K562 (cell line): Measurements from ENCODE around the gene BRF1. TPM values are rescaled to one million over a fixed set of nuclear protein-coding genes. Genes with fewer than 3 reads are reported as not detected.

Experiments used
- ATAC-seq: fragments of 200-7000 bp; cut with Tn5 transposase; 3 replicates; pipeline ENCODE4 v1.9.1; 2020; ENCODE audit warnings: moderate library complexity
- BruUV-seq: library from RNA; stranded (reverse); fragments of 400-500 nt; replicated peaks from 2 replicates; lab custom pipeline; 2021; lab: Mats Ljungman, UMichigan
- CTCF ChIA-PET: fragments of 300-600 bp; formaldehyde crosslinking; extraction: SDS; loops from one replicate; lab custom pipeline; 2021; ENCODE audit warnings: low intra/inter-chr PET ratio; lab: Yijun Ruan, JAX
- POLR2A ChIA-PET: fragments of 300-600, 350-650 bp; sonication (Branson Sonifier 250); formaldehyde crosslinking; extraction: SDS; loops from one replicate; lab custom pipeline; 2021; ENCODE audit warnings: antibody characterized with exemption, inconsistent platforms; lab: Yijun Ruan, JAX
- DNase-seq, 4 experiments: peaks; one replicate each; pipeline versions ENCODE4 v3.0.0 to v3.0.0-alpha.2; 2011 to 2018; ENCODE audit warnings: low spot score in 3 of 4, mixed read lengths in 3 of 4; ENCODE audit errors: extremely low read depth in 1 of 4
- FAIRE-seq: peaks from 2 replicates; lab custom pipeline; 2011; peaks lifted over from hg19 to GRCh38; lab: Jason Lieb, UNC
- H2AFZ ChIP-seq: 2 replicates; pipeline ENCODE4 v1.6.0; 2011; ENCODE audit warnings: low read depth, low read length, control low read depth, inconsistent platforms
- H3K27ac ChIP-seq: fragments of 200-600 bp; 3 replicates; pipeline ENCODE4 v1.8.0; 2011; ENCODE audit warnings: low read depth, mild to moderate bottlenecking, control low read depth, inconsistent platforms, low read length, moderate library complexity, mixed read lengths; ENCODE audit errors: extremely low read depth
- H3K27me3 ChIP-seq, 2 experiments: fragments of 300-600 bp in 1 of 2; 2 replicates in 1 of 2; 3 replicates in 1 of 2; pipeline versions ENCODE4 v1.6.0 to v1.8.0; 2011; ENCODE audit warnings: inconsistent platforms in 2 of 2, low read length in 2 of 2, mild to moderate bottlenecking in 1 of 2, mixed read lengths in 1 of 2, moderate library complexity in 1 of 2; ENCODE audit not compliant: control insufficient read depth in 2 of 2, insufficient read depth in 2 of 2
- H3K36me3 ChIP-seq: fragments of 300-600 bp; 3 replicates; pipeline ENCODE4 v1.8.0; 2011; ENCODE audit warnings: mild to moderate bottlenecking, low read length, inconsistent platforms; ENCODE audit not compliant: control insufficient read depth, insufficient read depth
- H3K4me1 ChIP-seq, 2 experiments: fragments of 200-600 bp in 1 of 2; replicated peaks in 1 of 2; 2 replicates in 1 of 2; 3 replicates in 1 of 2; pipeline versions ENCODE4 v1.5.1 to v1.8.0; 2011; ENCODE audit warnings: inconsistent platforms in 2 of 2, low read length in 2 of 2, mild to moderate bottlenecking in 1 of 2, mixed read lengths in 1 of 2, moderate library complexity in 1 of 2; ENCODE audit not compliant: control insufficient read depth in 2 of 2, insufficient read depth in 2 of 2
- H3K4me2 ChIP-seq: 2 replicates; pipeline ENCODE4 v1.6.1; 2011; ENCODE audit warnings: low read length, control low read depth, inconsistent platforms, mixed read lengths; ENCODE audit not compliant: insufficient read depth
- H3K4me3 ChIP-seq: fragments of 200-600 bp; sonication (generic), shearing (Covaris generic); 2 replicates; pipeline ENCODE4 v1.5.1; 2016; ENCODE audit warnings: control low read depth, inconsistent platforms
- H3K79me2 ChIP-seq: fragments of 200-600 bp; 3 replicates; pipeline ENCODE4 v1.8.0; 2011; ENCODE audit warnings: low read length, inconsistent platforms; ENCODE audit not compliant: control insufficient read depth, insufficient read depth
- H3K9ac ChIP-seq, 2 experiments: 2 replicates each; pipeline versions ENCODE4 v1.6.0 to v1.6.1; 2011; ENCODE audit warnings: low read depth in 2 of 2, low read length in 2 of 2, control low read depth in 1 of 2, inconsistent platforms in 1 of 2, mild to moderate bottlenecking in 1 of 2, mixed read lengths in 1 of 2; ENCODE audit not compliant: insufficient read depth in 1 of 2
- H3K9me1 ChIP-seq: one replicate; pipeline ENCODE4 v1.6.0; 2011; ENCODE audit warnings: inconsistent platforms, mild to moderate bottlenecking, low read length, moderate library complexity; ENCODE audit not compliant: control insufficient read depth, insufficient read depth
- H3K9me3 ChIP-seq: replicated peaks from 2 replicates; pipeline ENCODE4 v1.5.1; 2011; ENCODE audit warnings: low read depth, low read length, inconsistent platforms; ENCODE audit not compliant: control insufficient read depth, insufficient read depth
- H4K20me1 ChIP-seq: replicated peaks from 2 replicates; pipeline ENCODE4 v1.6.1; 2011; ENCODE audit warnings: low read length, inconsistent platforms, mixed read lengths; ENCODE audit not compliant: control insufficient read depth, insufficient read depth
- PHF20 ChIP-seq: fragments of 450-650 bp; IDR thresholded peaks from 2 replicates; pipeline ENCODE4 v1.6.1; 2018; ENCODE audit not compliant: partially characterized antibody
- POLR2AphosphoS5 ChIP-seq: IDR thresholded peaks from 2 replicates; pipeline ENCODE4 v1.6.1; 2011; ENCODE audit warnings: mild to moderate bottlenecking, low read depth, low read length, moderate library complexity; ENCODE audit not compliant: control insufficient read depth, insufficient read depth
- TAF9B ChIP-seq: fragments of 450-650 bp; IDR thresholded peaks from 2 replicates; pipeline ENCODE4 v1.6.1; 2018; ENCODE audit warnings: mild to moderate bottlenecking; ENCODE audit not compliant: partially characterized antibody
- ZNF217 ChIP-seq: sonication (generic); formaldehyde crosslinking; IDR thresholded peaks from 2 replicates; pipeline ENCODE4 v1.8.0; 2022; ENCODE audit warnings: mild to moderate bottlenecking, missing genetic modification reagents
- ZNF232 ChIP-seq: sonication (generic); formaldehyde crosslinking; IDR thresholded peaks from 2 replicates; pipeline ENCODE4 v1.8.0; 2022; ENCODE audit warnings: mild to moderate bottlenecking, missing genetic modification reagents
- ZNF318 ChIP-seq, 2 experiments: fragments of 450-650 bp; IDR thresholded peaks; 2 replicates each; pipeline ENCODE4 v1.6.1; 2016; ENCODE audit warnings: mild to moderate bottlenecking in 2 of 2, borderline replicate concordance in 1 of 2, low read depth in 1 of 2, moderate library complexity in 1 of 2
- ZNF764 ChIP-seq: fragments of 250-450 bp; sonication (Bioruptor Pico); IDR thresholded peaks from 2 replicates; pipeline ENCODE4 v1.4.0; 2020; ENCODE audit warnings: low read depth, mild to moderate bottlenecking, moderate library complexity
- WGBS: fragments of 100-300 bp; shearing (Covaris generic); methylation state at CpG from one replicate; pipeline ENCODE4 v1.1.6; 2016; ENCODE audit warnings: low coverage, mixed read lengths; ENCODE audit not compliant: insufficient coverage; ENCODE audit errors: missing lambda C conversion rate; 5-methylcytosine and 5-hydroxymethylcytosine counted together
- in situ Hi-C: fragments of 300-500 bp; cut with MboI; formaldehyde crosslinking; loops from 4 replicates; pipeline ENCODE4 v1.15.0; 2018; ENCODE audit warnings: inconsistent platforms, mixed read lengths
- intact Hi-C: fragments of 100-400 bp; cut with micrococcal nuclease; formaldehyde crosslinking; loops from 2 replicates; pipeline ENCODE4 v1.14.2; 2022
- polyA plus RNA-seq, 8 experiments: library from polyadenylated mRNA; depleted of rRNA in 4 of 8; stranded (reverse) in 5 of 8; unstranded in 3 of 8; fragments of >200 nt; fragmentation: Nextera tagmentation in 2 of 8; fragmentation: Illumina TruSeq in 1 of 8; extraction: Ambion mirVana in 2 of 8; extraction: Trizol in 1 of 8; gene quantifications; 2 replicates each; pipeline versions ENCODE4 v1.2.1 to v1.2.3, GENCODE V29; 2011 to 2014; ENCODE audit warnings: inconsistent platforms in 1 of 8, missing spikeins in 1 of 8
- total RNA-seq, 7 experiments: library from RNA; depleted of rRNA in 6 of 7; stranded (reverse); fragments of >200 nt in 6 of 7; fragmentation: Illumina TruSeq in 2 of 7; extraction: Trizol in 2 of 7; gene quantifications; 2 replicates each; pipeline versions ENCODE4 v1.2.1 to v1.2.3, GENCODE V29; 2011 to 2021; ENCODE audit warnings: low replicate concordance in 1 of 7

Gene BRF1
- total and polyA plus RNA-seq, 9 of the 15 experiments (the other 6 are each of a cell fraction or from before 2014, with no cell fraction given): 0.14 to 24.6 (median 8.2) TPM

- H3K9me3 ChIP-seq: no peaks in the 10 kb centered on the region
- DNase-seq (no peak), ATAC-seq (no peak), FAIRE-seq (no peak)
- intact Hi-C loops (no loop called here), in situ Hi-C loops (loop anchor here (5.0 kb wide), 1 partner anchor 132 kb away; no protein-coding TSS in a partner anchor)
- no peak for TF ChIP-seq ZNF217 (CRISPR knock-in tag)
- no peak for TF ChIP-seq ZNF764 (CRISPR knock-in tag)
- no peak for TF ChIP-seq TAF9B
- TF ChIP-seq ZNF232 (CRISPR knock-in tag): no peak
- TF ChIP-seq PHF20: no peak
- no peak for TF ChIP-seq POLR2AphosphoS5
- TF ChIP-seq ZNF318 (IDR thresholded peaks at IDR 0.05; ENCODE audit: borderline replicate concordance in 1 of 2, low read depth in 1 of 2): no peak
- peaks cover 5% of the 10 kb centered on the region; the same call in 1 of the 3 replicates for H3K36me3 ChIP-seq
- H2AFZ ChIP-seq: no peak overlapping the region
- no peak overlapping the region for H3K27ac ChIP-seq
- no peak overlapping the region for H3K4me2 ChIP-seq
- no peak overlapping the region for H3K9ac ChIP-seq
- H3K4me1 ChIP-seq: peaks cover 0 to 36% of the 10 kb centered on the region in 2 experiments; a peak in 2 of 5 replicates
- no peaks in the 10 kb centered on the region; the same call in 1 of the 2 replicates for H4K20me1 ChIP-seq
- no peak overlapping the region for H3K4me3 ChIP-seq
- BruUV-seq: no TSS peak
- H3K27me3 ChIP-seq: no peaks in the 10 kb centered on the region
- 79% methylated on average over 14 of the region's 30 CpGs for WGBS
- H3K9me1 ChIP-seq: no peaks in the 10 kb centered on the region
- CTCF ChIA-PET: no interaction called here
- POLR2A ChIA-PET: no interaction called here
- no peaks in the 10 kb centered on the region for H3K79me2 ChIP-seq
Measured at GRCh38 chr14:105210266-105211025, 90.4 kb downstream of the BRF1 start.
